Chondrocyte (in vitro differentiated cells): ENCODE data around the gene TLX1. TPM values are rescaled to one million over a fixed set of nuclear protein-coding genes. Genes with fewer than 3 reads are reported as not detected.

Experiments
- DNase-seq: peaks from one replicate; pipeline ENCODE4 v3.0.0; 2021; ENCODE audit warnings: mixed read lengths, low spot score
- H3K27ac Mint-ChIP-seq: one replicate; pipeline ENCODE4 v1.8.0; 2021; ENCODE audit warnings: mild to moderate bottlenecking, moderate library complexity, mixed read lengths; ENCODE audit not compliant: unreplicated experiment
- H3K27me3 Mint-ChIP-seq: 2 replicates; pipeline ENCODE4 v1.8.0; 2021; ENCODE audit warnings: low read depth, mixed read lengths
- H3K36me3 Mint-ChIP-seq: 2 replicates; pipeline ENCODE4 v1.8.0; 2021; ENCODE audit warnings: low read depth, mixed read lengths
- H3K4me1 Mint-ChIP-seq: 2 replicates; pipeline ENCODE4 v1.8.0; 2021; ENCODE audit warnings: low read depth, mild to moderate bottlenecking, mixed read lengths
- H3K4me3 Mint-ChIP-seq: one replicate; pipeline ENCODE4 v1.8.0; 2021; ENCODE audit warnings: mild to moderate bottlenecking, moderate library complexity, mixed read lengths; ENCODE audit not compliant: unreplicated experiment
- H3K9me3 Mint-ChIP-seq: 2 replicates; pipeline ENCODE4 v1.8.0; 2021; ENCODE audit warnings: low read depth, mixed read lengths
- total RNA-seq: library from RNA; stranded (reverse); gene quantifications from 3 replicates; pipeline ENCODE4 v1.2.1, GENCODE V29; 2021
- TF ChIP-seq, protein P1 (sequence below): fragments of 200-600 bp; sonication (generic); IDR thresholded peaks from 2 replicates; pipeline ENCODE4 v1.5.0; 2021; ENCODE audit warnings: antibody characterized with exemption, mild to moderate bottlenecking, moderate library complexity

Gene TLX1
- total RNA-seq, 1 donor from 2014 or later: not detected

- H3K4me1 Mint-ChIP-seq: peaks cover 16% of the 10 kb centered on the region
- H3K9me3 Mint-ChIP-seq: no peaks in the 10 kb centered on the region
- H3K27ac Mint-ChIP-seq: no peak overlapping the region
- no peak overlapping the region for H3K4me3 Mint-ChIP-seq
- H3K27me3 Mint-ChIP-seq: peaks cover 52% of the 10 kb centered on the region
- no peaks in the 10 kb centered on the region for H3K36me3 Mint-ChIP-seq
- TF ChIP-seq, protein P1, sequence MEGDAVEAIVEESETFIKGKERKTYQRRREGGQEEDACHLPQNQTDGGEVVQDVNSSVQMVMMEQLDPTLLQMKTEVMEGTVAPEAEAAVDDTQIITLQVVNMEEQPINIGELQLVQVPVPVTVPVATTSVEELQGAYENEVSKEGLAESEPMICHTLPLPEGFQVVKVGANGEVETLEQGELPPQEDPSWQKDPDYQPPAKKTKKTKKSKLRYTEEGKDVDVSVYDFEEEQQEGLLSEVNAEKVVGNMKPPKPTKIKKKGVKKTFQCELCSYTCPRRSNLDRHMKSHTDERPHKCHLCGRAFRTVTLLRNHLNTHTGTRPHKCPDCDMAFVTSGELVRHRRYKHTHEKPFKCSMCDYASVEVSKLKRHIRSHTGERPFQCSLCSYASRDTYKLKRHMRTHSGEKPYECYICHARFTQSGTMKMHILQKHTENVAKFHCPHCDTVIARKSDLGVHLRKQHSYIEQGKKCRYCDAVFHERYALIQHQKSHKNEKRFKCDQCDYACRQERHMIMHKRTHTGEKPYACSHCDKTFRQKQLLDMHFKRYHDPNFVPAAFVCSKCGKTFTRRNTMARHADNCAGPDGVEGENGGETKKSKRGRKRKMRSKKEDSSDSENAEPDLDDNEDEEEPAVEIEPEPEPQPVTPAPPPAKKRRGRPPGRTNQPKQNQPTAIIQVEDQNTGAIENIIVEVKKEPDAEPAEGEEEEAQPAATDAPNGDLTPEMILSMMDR: no peak
- no peak for DNase-seq
Observed at GRCh38 chr10:101158459-101159058, 27.5 kb downstream of the TLX1 start.

DNA sequence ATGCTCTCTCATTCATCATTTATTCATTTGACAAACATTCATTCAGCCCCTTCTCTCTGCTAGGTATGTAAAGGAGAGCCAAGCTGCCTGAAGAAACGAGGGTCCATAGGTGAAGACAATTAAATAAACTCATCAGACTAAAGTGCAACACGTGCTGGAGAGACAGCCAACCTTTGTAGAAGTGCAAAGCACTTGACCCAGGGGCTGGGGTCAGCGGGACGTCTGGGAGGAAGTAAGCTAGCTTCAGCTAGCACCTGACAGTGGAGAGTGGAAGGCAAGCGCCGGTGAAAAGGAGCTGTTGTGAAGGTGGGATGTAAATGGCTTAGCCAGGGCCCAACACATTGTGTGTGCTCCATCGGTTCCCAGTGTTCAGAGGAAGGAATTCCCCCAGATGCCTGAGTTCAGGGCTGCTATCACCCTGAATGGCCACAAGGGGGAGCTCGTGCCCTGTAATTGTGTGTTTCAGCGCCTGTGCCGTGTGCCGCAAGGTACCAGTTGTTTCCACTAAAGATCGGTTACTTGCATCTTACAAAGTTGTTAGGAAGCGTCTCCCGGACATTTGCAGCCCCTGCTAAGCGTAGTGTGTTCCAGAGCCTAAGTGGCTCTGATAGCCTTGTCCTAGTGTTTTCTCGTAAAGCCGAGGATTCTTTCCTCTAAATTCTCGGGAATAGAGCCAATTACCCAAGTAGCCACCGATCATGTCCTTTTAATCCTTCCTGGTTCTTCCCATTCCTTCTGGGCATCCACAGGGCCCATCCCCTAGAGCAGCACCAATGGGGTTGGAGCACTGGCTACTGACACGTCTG is 30.6 kb downstream of the TLX1 start:
- H3K27ac Mint-ChIP-seq: no peak overlapping the region
- no peak for DNase-seq
- peaks cover 1% of the 10 kb centered on the region for H3K36me3 Mint-ChIP-seq
- H3K9me3 Mint-ChIP-seq: no peaks in the 10 kb centered on the region
- H3K4me3 Mint-ChIP-seq: peak overlapping the region; percentile 60
- H3K27me3 Mint-ChIP-seq: peaks cover 68% of the 10 kb centered on the region
- peaks cover 5% of the 10 kb centered on the region for H3K4me1 Mint-ChIP-seq
- TF ChIP-seq, protein P1: peak; percentile 94

DNA sequence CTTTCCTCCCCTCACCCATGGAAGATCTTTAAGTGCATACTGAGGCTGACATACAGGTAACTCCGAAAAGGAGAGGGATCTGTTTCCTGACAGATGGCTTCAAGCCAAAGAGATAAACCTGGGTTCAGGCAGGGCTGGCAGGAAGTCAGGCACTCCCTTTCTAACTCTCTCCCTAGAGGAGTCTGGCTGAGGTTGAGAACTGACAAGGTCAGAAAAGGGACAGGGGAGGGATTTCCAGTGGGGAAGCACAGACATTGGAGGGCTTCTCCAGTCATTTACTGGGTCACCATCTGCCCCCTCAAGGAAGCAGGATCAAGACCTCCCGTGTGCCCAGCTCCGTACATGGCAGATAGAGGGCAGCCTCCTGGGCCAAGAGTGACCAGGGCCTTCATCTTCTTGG is 31.6 kb downstream of the TLX1 start:
- H3K27me3 Mint-ChIP-seq: peaks cover 76% of the 10 kb centered on the region

DNA sequence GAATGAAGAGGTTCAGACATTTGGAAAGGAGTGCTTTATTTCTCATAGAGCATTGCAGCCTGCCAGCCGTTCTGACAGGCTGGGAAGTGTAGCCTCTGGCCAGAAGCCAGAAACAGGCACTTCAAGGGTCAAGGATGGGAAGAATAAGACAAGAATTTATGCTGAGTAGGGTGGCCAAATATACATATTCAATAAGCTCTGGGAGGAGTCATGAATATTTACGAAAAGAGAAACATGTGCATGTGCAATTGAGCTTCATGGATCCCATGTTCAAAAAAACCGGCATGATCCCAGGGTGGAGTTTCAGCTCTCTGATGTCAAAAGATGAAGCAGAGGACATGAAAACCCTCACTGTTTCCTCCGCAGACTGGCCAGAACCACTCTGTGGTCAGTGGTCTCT is 32.9 kb downstream of the TLX1 start:
- no peak for DNase-seq
- Mint-ChIP-seq H3K4me1 (peaks cover 5% of the 10 kb centered on the region), H3K9me3 (no peaks in the 10 kb centered on the region), H3K36me3 (peaks cover 1% of the 10 kb centered on the region), H3K27me3 (peaks cover 76% of the 10 kb centered on the region), H3K4me3 (no peak overlapping the region), H3K27ac (no peak overlapping the region)
- TF ChIP-seq, protein P1: no peak

More for the DNA sequence above, 31.6 kb downstream of the TLX1 start:
- Mint-ChIP-seq H3K4me1 (peaks cover 5% of the 10 kb centered on the region), H3K36me3 (peaks cover 1% of the 10 kb centered on the region), H3K27ac (no peak overlapping the region), H3K9me3 (no peaks in the 10 kb centered on the region), H3K4me3 (no peak overlapping the region)
- DNase-seq: no peak
- TF ChIP-seq, protein P1: no peak

DNA sequence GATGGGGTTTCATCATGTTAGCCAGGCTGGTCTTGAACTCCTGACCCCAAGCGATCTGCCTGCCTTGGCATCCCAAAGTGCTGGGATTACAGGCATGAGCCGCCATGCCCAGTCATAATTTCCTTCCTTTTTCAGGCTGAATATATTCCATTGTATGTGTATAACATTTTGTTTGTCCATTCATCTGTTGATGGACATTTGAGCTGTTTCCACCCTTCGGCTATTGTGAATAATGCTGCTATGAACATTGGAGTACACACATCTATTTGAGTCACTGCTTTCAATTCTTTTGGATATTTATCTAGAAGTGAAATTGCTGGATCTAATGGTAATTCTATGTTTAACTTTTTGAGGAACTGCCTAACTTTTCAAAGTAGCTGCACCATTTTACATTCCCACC is 34.6 kb downstream of the TLX1 start:
- H3K9me3 Mint-ChIP-seq: no peaks in the 10 kb centered on the region
- TF ChIP-seq, protein P1: no peak
- H3K4me1 Mint-ChIP-seq: peaks cover 5% of the 10 kb centered on the region
- H3K36me3 Mint-ChIP-seq: peaks cover 1% of the 10 kb centered on the region
- H3K27me3 Mint-ChIP-seq: peaks cover 72% of the 10 kb centered on the region
- H3K4me3 Mint-ChIP-seq: no peak overlapping the region
- no peak for DNase-seq
- H3K27ac Mint-ChIP-seq: no peak overlapping the region
